ENCODE measurements around the gene HOXB13.

HOXB13 gene

DNA sequence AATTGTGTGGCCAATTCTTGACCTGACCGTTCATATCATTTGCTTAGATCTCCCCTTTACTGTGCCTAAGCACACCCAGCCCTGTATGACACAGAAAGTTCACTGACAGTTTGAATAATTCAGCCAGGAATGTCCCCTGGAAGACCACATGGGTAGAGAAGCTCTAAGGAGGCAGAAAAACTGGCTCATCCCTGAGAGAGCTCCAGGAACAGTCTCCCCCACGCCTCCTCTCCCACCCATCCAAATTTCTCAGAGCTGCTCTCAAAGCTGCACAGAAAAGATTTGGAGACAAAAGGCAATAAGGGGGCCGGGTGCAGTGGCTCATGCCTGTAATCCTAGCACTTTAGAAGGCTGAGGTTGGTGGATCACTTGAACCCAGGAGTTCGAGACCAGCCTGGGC is 17.4 kb downstream of the HOXB13 start:
- no peak for DNase-seq (ENCODE audit: low read depth in 2 of 2)

DNA sequence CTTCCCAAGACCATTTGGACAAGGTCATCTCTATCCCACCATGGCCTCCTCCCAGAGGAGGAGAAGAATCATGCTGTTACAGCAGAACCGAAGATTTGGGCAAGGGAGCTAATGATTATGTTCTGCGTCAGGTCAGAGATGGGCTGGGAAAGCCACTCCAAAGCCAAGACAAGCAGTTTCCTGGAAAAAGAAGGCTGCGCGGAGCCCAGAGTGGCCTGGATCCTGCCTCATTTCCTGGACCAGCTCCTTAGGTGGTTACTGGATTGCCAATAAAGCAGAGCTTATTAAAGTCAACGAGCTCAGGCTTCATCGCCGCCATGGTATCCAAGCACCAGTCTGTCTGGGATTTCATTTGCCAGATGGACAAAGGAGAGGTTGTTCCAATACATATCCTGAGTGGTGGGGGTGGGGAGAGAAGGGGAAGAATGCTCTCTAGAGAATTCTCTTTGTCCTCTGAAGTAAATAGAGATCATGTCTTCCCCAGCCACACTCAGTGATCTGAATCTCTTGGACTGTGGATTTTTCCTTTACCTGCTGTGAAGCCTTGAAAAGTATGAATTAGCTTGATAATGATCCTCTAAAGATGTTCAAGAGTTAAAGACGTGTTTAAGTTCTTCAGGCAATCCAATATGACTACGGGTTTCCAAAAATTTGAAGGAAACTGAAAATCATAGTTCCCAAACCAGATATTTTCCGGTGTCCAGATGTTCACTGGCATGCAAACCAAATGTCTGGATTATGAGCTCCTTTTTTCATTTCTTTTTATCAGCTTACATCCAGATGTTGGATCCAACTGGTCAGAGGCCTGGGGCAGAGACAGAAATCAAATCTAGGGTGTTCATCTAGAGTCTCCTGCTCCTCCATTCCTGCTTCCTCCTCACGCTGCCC is 23.9 kb downstream of the HOXB13 start:
- DNase-seq (ENCODE audit: low read depth in 2 of 2), result no peak

DNA sequence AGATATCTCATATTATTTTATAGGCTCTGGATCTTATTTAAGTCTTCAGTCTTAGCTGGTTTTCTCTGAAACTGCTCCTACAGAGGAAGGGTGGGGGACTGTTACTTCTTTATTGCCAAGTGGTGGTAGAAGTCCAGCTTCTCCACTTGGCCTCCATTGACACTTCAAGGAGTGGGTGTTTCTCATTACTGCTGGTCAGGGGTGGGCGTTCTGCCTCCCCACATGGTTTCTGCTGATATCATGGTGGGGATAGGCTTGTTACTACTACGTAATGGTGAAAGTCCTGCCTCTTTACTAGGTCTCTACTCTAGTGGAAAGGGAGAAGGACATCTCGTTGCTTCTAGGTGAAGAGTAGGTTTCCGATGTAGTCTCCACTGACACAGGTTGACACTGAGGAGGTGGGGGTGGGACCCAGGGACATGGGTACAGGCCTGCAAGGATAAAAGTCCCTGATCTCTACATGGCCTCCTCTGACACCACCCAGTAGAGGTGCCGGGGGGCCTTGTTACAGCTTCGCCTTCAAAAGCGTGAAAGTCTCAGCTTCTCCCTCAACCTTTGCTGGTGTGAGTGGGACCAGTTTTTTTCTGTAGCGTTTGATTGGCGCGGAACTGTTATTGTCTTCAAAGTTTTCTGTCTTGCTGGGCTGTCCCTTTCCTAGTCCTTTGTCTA is 26.6 kb downstream of the HOXB13 start:
- no peak for DNase-seq (ENCODE audit: low read depth in 2 of 2)

DNA sequence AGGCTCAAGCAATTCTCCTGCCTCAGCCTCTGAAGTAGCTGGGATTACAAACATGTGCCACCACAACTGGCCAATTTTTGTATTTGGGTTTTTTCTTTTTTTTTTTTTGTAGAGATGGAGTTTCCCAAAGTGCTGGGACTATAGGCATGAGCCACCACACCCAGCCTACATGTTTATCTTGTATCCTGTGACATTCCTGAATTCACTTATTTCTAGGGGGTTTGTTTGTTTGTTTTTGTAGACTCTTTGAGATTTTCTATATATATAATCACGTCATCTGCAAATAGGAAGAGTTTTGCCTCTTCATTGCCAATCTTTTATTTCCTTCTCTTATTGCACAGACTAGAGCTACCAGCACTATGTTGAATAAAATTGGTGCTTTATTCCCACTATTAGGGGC is 35.4 kb downstream of the HOXB13 start:
- DNase-seq (ENCODE audit: low read depth in 2 of 2), result no peak

DNA sequence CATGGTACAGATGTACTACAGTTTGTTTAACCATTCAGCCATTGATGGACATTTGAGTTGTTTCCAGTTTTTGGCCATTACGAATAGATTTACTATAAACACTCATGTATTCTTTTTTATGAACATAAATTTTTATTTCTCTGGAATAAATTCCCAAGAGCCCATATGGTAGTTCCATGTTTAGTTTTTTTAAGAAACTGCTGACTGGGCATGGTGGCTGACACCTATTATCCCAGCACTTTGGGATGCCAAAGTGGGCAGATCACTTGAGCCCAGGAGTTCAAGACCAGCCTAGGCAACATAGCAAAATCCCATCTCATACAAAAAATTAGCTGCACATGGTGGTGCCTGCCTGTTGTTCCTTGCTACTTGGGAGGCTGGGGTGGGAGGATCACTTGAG is 36.5 kb downstream of the HOXB13 start:
- DNase-seq (ENCODE audit: low read depth in 2 of 2), result no peak

DNA sequence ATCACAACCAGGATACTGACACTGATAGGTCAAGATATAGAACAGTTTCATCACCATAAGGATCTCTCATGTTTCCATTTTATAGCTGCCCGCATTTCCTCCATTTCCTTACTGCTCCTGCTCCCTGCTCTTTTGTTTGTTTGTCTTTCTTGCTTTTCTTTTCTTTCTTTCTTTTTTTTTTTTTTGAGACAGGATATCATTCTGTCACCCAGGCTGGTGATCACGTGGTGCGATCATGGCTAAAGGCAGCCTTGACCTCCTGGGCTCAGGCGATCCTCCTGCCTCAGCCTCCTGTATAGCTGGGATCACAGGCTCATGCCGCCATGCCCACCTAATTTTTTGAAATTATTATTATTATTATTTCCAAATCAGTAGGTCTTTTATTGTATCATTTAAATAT is 37.9 kb downstream of the HOXB13 start:
- DNase-seq (ENCODE audit: low read depth in 2 of 2), result no peak

DNA sequence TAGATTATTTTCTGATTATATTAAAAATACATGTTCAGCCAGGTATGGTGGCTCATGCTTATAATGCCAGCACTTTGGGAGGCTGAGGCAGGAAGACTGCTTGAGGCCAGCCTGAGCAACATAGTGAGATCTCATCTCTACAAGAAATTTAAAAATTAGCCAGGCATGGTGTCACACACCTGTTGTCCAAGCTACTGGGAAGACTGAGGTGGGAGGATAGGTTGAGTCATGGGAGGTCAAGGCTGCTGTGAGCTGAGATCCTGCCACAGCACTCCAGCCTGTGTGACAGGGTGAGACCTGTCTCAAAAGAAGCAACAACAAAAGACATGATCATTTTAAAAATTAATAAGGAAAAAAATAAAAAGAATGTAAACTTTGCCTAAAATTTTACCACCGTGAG is 46.9 kb downstream of the HOXB13 start:
- DNase-seq (ENCODE audit: low read depth in 2 of 2), result no peak

DNA sequence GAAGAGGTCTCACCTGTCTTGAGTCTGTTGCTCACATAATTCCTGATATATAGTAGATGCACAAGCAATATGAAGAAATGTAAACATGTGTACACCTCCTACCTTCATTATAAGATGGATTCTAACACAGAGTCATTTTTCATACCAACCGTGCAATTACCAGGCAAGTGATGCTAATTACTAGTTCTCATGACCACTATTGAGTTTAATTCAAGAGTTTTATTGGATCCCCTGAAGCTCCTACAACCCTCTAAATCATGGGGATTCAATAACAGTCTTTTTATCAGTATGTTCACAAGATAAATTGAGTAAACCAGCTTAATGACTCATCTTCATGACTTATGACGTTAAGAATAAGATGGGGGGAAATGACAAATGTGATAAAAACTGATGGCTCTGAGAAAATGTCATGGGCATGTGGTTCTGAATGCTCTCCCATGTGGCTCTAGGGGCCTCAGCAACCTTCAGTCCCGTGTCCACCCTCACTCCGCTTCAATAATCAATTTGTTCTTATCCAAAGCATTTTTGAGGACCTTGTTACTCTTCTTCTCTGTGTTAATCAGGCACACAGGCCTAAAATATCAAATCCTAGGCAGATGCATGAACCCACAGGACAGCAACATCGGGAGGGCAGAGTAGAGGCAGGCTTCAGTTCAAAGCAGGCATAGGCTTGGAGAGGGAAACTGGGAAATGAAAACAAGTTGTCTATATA is 49.0 kb downstream of the HOXB13 start:
- DNase-seq (ENCODE audit: low read depth in 2 of 2), result no peak

DNA sequence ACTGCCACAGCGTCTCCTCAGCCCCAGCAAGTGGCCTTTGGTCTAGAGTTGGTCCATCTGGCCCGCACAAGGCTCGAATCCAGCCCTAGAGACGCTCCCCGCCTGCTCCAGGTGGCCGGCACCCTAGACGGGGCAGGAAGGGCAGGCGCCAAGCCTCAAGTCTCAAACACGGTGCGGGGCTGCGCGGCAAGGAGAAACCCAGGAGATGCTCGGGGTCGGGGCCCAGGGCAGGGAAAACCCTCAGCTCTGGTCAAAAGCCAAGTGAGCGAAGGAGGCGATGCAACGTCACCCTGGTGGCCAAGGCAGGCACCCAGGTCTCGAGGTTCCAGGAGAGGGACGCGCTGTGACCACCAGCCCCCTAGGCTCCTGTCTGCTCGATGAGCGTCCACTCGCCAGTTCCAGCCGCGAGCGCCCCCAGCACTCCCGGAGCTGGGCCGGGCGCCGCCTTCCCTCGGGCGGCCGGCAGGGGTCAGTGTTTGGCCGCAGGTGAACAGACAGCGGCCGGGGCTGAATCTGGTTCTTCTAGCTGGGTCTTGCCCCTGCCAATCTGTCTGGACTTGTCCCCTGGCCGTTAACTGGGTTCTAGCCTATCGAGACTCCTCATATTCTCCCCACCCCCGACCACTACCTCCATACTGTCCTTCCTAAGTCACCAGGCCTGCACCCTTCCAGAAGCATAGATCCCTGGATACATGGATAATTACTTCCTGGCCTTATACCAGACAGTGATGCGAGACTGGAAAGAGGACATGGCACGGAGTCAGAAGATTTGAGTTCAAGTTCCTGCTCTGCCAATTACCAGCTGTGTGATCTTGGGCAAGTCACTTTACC is 50.2 kb downstream of the HOXB13 start:
- peak; percentile 11 to 20 for DNase-seq (ENCODE audit: low read depth in 2 of 2)

DNA sequence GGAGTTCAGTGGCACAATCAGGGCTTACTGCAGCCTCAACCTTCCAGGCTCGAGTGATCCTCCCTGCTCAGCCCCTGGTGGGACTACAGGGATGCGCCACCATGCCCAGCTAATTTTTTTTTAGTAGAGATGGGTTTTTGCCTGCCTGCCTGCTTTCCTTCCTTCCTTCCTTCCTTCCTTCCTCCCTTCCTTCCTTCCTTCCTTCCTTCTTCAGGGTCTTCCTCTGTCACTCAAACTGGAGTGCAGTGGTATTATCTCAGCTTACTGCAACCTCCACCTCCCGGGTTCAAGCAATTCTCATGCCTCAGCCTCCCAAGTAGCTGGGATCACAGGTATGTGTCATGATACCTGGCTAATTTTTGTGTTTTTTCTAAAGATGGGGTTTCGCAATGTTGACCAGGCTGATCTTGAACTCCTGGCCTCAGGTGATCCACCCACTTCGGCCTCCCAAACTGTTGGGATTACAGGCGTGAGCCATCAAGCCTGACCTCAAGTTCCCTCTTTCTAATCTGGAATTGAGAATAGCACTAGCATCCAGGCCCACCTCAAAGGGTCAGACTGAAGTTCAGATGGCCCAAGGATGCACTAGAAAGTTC is 51.5 kb downstream of the HOXB13 start:
- no peak for DNase-seq (ENCODE audit: low read depth in 2 of 2)

Data from fibroblast of skin of left quadriceps (primary cell).